RPMI7951 (cell line): ENCODE measurements around the gene MATN1. TPM values are rescaled to one million over a fixed set of nuclear protein-coding genes. Genes with fewer than 3 reads are reported as not detected.

ENCODE experiments used
- DNase-seq: peaks from one replicate; pipeline ENCODE4 v3.0.0-alpha.2; 2012; ENCODE audit warnings: low read depth
- total RNA-seq: library from RNA; depleted of rRNA; stranded (reverse); fragments of >200 nt; shearing (Covaris generic); gene quantifications from 2 replicates; pipeline ENCODE4 v1.2.3, GENCODE V29; 2014

The MATN1 gene
- total RNA-seq, 1 experiment from 2014 or later = 0.48 TPM

GRCh38 chr1:30682396-30683275 is 40.7 kb downstream of the MATN1 start:
- no peak for DNase-seq

DNA sequence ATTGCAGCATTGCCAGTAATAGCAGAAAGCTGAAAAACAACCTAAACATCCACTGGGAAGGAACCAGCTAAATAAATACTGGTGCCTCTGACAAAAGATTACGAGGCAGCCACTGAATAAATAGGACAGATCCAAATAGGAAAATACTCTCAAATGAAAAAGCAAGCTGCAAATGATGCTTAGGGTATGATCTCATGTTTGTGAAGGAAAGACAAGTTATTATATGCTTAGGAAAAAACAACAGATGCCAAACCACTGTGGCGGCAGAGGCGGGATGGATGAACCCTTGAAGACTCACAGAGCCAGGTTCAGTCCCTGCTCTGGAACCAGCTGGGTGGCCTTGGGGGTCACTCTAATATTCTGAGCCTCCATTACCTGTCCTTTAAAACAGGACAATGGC is 41.6 kb downstream of the MATN1 start:
- DNase-seq = no peak

DNA sequence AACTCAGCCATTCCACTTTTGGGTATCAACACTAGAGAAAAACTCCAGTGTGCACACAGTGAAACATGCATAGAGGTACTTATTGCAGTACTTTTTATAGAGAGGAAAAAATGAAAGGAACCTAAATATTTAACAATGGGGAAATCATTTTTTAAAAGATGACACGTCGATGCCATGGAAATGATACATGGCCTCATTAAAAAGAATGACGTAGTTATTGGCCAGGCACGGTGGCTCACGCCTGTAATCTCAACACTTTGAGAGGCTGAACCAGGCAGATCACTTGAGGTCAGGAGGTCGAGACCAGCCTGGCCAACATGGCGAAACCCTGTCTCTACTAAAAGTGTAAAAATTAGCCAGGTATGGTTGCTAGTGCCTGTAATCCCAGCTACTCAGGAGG is 42.5 kb downstream of the MATN1 start:
- DNase-seq = no peak

DNA sequence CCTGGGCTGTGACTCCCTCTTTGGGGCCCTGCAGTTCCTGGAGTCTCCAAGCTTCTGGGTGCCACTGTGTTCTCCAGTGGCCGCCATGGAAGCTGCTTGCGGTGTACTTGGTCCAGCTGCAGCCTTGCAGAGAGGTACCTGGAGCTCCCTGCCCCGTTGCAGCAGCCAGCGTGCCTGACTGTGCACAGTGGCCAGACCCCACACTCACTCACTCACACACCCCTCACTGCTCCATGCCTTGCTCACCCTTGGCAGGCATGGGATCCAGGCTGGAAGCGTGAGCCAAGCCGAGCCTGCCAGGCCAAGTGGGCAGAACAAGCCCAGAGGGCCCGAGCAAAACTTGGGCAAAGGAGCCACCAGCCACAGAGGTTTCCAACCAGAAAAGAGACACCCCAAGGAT is 43.0 kb downstream of the MATN1 start:
- DNase-seq = no peak

DNA sequence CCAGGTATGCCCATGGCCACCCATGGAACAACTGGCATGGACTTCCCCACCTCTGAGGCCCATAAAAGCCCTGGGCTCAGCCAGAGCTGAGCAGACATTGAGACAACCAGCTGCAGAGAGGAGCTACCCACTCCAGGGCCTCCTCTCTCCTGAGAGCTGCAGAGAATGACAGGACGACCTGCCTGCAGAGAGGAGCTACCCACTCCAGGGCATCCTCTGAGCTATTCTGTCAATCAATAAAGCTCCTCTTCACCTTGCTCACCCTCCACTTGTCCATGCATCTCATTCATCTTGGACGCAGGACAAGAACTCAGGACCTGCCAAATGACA is 43.4 kb downstream of the MATN1 start:
- no peak for DNase-seq

DNA sequence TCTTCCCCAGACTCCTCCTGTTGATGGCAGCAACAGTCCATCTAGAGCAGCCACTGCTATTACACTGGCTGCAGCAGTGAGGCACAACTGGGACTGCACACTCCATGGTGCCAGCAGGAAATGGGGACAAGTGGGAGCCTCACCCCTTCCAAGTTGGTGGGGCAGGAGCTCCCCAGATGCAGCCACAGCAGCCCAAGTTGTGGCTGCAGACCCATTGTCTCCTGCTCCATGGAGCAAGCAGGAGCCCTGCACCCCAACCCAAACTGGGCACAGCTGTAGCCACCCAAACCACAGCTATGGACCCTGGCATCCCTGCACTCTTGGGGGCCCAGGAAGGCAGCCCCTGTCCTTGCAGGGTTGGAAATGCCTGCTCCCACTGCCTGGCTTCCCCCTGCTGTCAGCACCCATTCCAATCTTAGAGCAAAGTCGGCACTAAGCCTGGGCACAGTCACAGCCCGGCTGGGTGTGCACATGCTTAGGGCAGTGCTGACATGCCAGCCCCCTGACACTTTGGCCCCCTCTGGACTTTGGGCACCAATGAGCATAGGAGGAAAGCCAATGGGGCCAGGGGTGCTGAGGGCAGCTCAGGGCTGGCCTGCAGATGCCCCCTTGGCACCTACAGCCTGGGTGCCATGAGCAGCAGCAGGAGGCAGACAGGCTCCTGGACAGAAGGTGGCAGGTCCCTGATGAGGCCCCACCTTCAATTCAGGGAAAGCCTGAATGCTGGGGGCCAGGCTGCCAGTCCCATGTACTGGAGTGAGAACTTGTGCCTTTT is 44.0 kb downstream of the MATN1 start:
- no peak for DNase-seq

DNA sequence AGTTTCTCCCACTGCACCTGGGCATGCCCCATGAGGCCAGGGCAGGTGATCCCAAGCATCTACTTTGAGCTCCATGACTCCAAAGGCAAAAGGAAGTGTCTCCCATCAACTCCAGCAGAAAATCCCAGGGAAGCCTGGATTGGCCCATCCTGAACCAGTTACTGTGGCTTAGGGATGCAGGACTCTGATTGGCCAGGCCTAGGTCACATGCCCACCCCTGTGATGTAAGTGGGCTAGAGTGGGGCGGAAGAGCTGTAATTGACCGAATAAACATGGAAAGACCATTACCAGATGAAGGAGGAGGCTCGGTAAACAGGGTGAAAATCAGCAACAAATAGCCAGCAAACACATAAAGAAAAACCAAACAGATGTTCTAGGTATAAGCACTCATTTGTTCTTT is 45.2 kb downstream of the MATN1 start:
- no peak for DNase-seq

DNA sequence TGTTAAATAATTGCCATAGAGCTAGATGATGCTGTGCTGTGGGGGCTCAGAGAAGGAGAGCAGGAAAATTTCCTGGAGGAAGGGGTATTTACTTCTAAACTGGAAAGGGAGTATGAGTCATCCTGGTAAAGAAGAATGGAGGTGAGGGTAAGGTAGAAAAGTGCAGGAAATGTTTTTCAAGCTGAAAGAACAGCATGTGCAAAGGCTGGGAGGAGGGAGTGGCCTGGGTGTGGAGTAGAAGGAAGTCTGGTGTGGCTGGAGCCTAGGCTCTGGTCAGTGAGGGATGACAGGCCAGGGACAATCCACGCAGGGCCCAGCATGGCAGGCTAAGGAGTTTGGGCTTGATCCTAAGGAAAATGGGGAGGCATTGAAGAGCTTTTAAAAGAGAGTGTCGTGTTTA is 45.9 kb downstream of the MATN1 start:
- DNase-seq = no peak

GRCh38 chr1:30675761-30676160 is 47.6 kb downstream of the MATN1 start:
- peak; percentile 27 for DNase-seq

GRCh38 chr1:30675289-30675688 is 48.1 kb downstream of the MATN1 start:
- no peak for DNase-seq

GRCh38 chr1:30673395-30673794 is 50.0 kb downstream of the MATN1 start:
- DNase-seq = no peak

GRCh38 chr1:30672661-30673060 is 50.7 kb downstream of the MATN1 start:
- DNase-seq = no peak

DNA sequence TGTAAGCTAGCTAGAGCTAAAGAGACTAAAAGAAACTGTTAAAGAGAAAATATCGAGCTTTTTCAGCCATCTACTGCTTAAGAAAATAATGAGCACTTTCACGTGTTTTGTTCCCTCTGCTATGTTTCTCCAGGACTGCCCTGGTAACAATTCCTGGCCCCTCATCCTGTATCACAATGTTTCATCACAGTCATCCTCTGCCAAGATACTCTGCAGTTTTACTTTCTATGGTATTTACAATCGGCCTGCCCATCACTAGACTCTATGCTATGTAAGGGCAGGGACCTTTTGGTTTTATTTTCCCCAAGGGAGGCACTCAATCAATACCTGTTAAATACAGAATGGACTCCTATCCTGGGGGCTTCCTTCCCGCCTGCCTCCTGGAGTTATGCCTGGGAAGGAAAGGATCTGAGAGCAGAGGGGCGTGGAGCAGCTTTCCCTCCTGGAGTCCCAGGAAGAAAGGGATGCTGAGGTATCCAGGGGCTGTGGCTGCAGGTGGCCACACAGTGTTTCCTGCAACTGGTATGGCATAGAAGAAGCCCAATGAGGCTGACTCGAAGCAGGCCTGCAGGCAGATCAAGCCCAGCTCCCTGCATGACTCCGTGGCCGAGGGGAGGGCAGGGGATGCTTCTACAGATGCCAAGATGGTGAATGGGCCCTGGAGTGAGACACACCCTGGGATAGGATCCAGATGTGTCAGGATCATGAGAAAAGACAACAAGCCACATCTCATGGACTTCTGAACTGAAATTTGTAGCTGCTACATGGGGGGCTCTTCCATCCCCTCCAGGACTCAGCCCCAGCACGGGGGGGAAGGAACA is 52.9 kb downstream of the MATN1 start:
- DNase-seq = peak; percentile 26

DNA sequence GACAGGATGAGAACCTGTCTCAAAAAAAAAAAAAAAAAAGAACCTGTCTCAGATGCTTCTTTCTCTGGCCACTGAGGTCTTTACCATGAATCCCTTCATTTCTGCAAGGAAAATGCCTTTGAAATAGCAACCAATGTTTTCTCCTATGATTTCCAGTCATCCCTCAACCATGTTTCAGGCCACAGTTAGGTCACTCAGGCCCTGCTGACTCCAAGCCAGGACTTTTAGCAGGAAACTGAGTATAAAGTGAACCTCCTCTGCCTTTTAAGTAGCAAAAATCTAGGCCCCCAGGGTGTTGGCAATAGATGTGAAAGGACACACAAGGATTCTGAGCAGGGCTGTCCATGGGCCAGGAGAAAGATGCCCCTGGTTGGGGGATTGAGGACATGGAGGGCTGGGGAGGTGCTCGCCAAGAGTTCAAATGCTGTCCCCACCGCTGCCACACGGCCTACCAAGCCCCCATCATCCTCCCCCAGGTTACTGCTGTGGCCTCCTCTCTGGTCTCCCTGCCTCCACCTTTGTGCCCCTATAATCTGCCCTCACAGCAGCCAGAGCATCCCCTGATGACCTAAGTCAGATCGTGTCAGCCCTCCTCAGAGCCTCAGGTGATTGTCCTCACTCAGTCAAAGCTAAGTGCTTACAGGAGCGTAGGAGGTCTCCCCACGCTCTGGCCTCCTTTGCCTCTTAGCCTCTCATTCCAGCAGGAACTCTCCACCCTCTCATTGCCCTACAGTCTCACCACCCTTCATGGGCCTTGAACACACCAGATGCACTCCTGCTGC is 54.6 kb downstream of the MATN1 start:
- peak; percentile 14 for DNase-seq

GRCh38 chr1:30668024-30668423 is 55.4 kb downstream of the MATN1 start:
- no peak for DNase-seq

DNA sequence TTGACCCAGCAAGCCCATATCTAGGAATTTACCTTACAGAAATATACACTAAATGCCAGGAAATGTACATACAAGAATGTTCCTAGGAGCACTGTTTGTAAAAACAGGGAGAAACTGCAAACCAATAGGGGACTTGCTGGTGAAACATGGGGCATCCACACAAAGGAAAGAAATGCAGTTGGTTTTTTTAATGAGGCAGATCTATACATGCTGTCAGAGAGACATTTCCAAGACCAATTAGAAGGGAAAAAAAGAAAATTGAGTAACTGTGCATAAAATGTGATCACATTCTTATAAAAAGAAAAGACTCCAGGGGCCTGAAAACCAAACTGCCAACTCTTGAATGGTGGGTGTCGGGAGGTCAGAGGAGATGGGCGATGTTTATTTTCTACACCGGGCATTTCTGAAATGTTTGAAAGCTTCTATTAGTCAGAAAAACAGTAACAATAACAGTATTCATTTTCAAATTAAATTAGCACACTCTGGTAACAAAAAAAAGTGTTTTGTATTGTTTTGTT is 56.6 kb downstream of the MATN1 start:
- no peak for DNase-seq

GRCh38 chr1:30665216-30666010 is 58.0 kb downstream of the MATN1 start:
- DNase-seq = no peak

GRCh38 chr1:30664103-30664755 is 59.2 kb downstream of the MATN1 start:
- no peak for DNase-seq

DNA sequence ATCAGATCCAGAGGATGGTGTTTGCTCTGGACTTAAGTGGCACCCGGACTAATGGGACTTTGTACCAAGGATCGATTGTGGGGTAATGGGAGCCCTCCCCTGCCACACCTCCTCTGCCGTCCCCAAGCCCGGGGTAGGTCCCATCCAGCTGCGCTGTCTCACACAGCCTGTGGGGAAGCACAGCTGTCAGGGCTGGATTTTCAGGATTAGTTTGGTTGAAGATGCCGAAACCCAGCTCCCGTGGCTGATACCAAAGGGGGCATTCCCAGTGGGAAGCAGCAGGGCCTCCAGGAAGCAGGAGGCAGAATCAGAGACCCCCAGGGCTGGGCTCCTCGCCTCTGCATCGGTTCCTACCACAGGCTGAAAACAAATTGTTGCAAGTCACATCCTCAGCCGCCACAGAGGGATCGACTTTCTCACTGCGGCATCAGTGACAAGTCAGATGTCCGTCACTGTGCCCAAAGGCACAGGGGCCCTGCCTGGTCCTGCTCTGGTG is 59.7 kb downstream of the MATN1 start:
- no peak for DNase-seq
